Endothelial cell of umbilical vein (primary cell): ENCODE results near the gene GADD45GIP1. TPM values are rescaled to one million over a fixed set of nuclear protein-coding genes. Genes with fewer than 3 reads are reported as not detected.

ENCODE experiments used
- BruUV-seq: library from RNA; stranded (reverse); fragments of 400-500 nt; replicated peaks from 2 replicates; lab custom pipeline; 2021; lab: Mats Ljungman, UMichigan
- CTCF ChIA-PET: fragments of 300-600, 350-600 bp; sonication (Branson Sonifier 250); formaldehyde crosslinking; loops from one replicate; lab custom pipeline; 2021; ENCODE audit warnings: antibody characterized with exemption, inconsistent platforms; lab: Charles Lee
- POLR2A ChIA-PET: fragments of 300-600, 350-600 bp; sonication (Branson Sonifier 250); formaldehyde crosslinking; loops from one replicate; lab custom pipeline; 2021; ENCODE audit warnings: antibody characterized with exemption, inconsistent platforms; lab: Charles Lee
- DNase-seq: peaks from one replicate; pipeline ENCODE4 v3.0.0-alpha.2; 2011; ENCODE audit warnings: low read depth, low spot score
- FAIRE-seq: peaks from 2 replicates; lab custom pipeline; 2011; peaks lifted over from hg19 to GRCh38; lab: Jason Lieb, UNC
- H2AFZ ChIP-seq: 2 replicates; pipeline ENCODE4 v1.6.0; 2012; ENCODE audit warnings: low read depth, low read length, control low read depth, inconsistent platforms
- H3K27ac ChIP-seq: 2 replicates; pipeline ENCODE4 v1.5.1; 2011; ENCODE audit warnings: low read depth, mild to moderate bottlenecking, control low read depth, low read length, moderate library complexity; ENCODE audit not compliant: insufficient read depth
- H3K27me3 ChIP-seq, 2 experiments: 2 replicates each; pipeline versions ENCODE4 v1.6.0 to v1.6.1; 2011; ENCODE audit warnings: low read length in 2 of 2, mixed read lengths in 1 of 2; ENCODE audit not compliant: control insufficient read depth in 2 of 2, insufficient read depth in 2 of 2
- H3K36me3 ChIP-seq, 2 experiments: 2 replicates in 1 of 2; 3 replicates in 1 of 2; pipeline ENCODE4 v1.5.1; 2011; ENCODE audit warnings: low read length in 2 of 2, mild to moderate bottlenecking in 1 of 2, moderate library complexity in 1 of 2; ENCODE audit not compliant: control insufficient read depth in 2 of 2, insufficient read depth in 2 of 2; ENCODE audit errors: extremely low read depth in 1 of 2
- H3K4me1 ChIP-seq: 3 replicates; pipeline ENCODE4 v1.5.1; 2011; ENCODE audit warnings: mild to moderate bottlenecking, low read length; ENCODE audit not compliant: control insufficient read depth, insufficient read depth; ENCODE audit errors: extremely low read depth
- H3K4me2 ChIP-seq: 2 replicates; pipeline ENCODE4 v1.6.1; 2011; ENCODE audit warnings: low read length, control low read depth, mixed read lengths; ENCODE audit not compliant: insufficient read depth
- H3K4me3 ChIP-seq, 3 experiments: fragments of 200-600 bp in 1 of 3; sonication (generic), shearing (Covaris generic) in 1 of 3; replicated peaks in 1 of 3; 2 replicates each; pipeline ENCODE4 v1.5.1; 2011 to 2016; ENCODE audit warnings: control low read depth in 3 of 3, low read length in 3 of 3, mild to moderate bottlenecking in 2 of 3, inconsistent platforms in 1 of 3, low read depth in 1 of 3, moderate library complexity in 1 of 3; ENCODE audit not compliant: insufficient read depth in 1 of 3
- H3K79me2 ChIP-seq: 2 replicates; pipeline ENCODE4 v1.6.0; 2012; ENCODE audit warnings: low read length, inconsistent platforms; ENCODE audit not compliant: control insufficient read depth, insufficient read depth
- H3K9ac ChIP-seq: replicated peaks from 2 replicates; pipeline ENCODE3; 2011; ENCODE audit warnings: low read length, control low read depth; ENCODE audit not compliant: insufficient read depth; ENCODE audit errors: extremely low read depth
- H3K9me1 ChIP-seq: replicated peaks from 3 replicates; pipeline ENCODE4 v1.6.0; 2011; ENCODE audit warnings: mild to moderate bottlenecking, low read length; ENCODE audit not compliant: control insufficient read depth, insufficient read depth; ENCODE audit errors: extremely low read depth
- H3K9me3 ChIP-seq: replicated peaks from 2 replicates; pipeline ENCODE4 v1.5.1; 2012; ENCODE audit warnings: low read length, inconsistent platforms; ENCODE audit not compliant: control insufficient read depth, insufficient read depth
- H4K20me1 ChIP-seq: replicated peaks from 2 replicates; pipeline ENCODE3; 2011; ENCODE audit warnings: mild to moderate bottlenecking, low read length; ENCODE audit not compliant: control insufficient read depth, insufficient read depth; ENCODE audit errors: extremely low read depth
- EZH2 ChIP-seq: IDR thresholded peaks from 2 replicates; pipeline ENCODE4 v1.6.1; 2012; ENCODE audit warnings: borderline replicate concordance, low read depth, mild to moderate bottlenecking, moderate library complexity, low read length, inconsistent platforms; ENCODE audit not compliant: severe bottlenecking
- FOS ChIP-seq: IDR thresholded peaks from 2 replicates; pipeline ENCODE4 v1.6.1; 2011; ENCODE audit warnings: mild to moderate bottlenecking, low read length, moderate library complexity, borderline replicate concordance; ENCODE audit not compliant: insufficient read depth
- GATA2 ChIP-seq: IDR thresholded peaks from 2 replicates; pipeline ENCODE4 v1.7.0; 2011; ENCODE audit warnings: low read depth, mild to moderate bottlenecking, moderate library complexity, mixed read lengths, low read length; ENCODE audit not compliant: insufficient read length, insufficient read depth
- JUN ChIP-seq: IDR thresholded peaks from 2 replicates; pipeline ENCODE4 v1.6.1; 2011; ENCODE audit warnings: borderline replicate concordance, low read depth; ENCODE audit not compliant: insufficient read length, insufficient read depth
- MAX ChIP-seq: IDR thresholded peaks from 2 replicates; pipeline ENCODE4 v1.6.1; 2011; ENCODE audit not compliant: insufficient read depth, insufficient read length
- MYC ChIP-seq: IDR thresholded peaks from one replicate; pipeline ENCODE4 v1.6.1; 2011; ENCODE audit warnings: mild to moderate bottlenecking, low read depth, low read length
- POLR2A ChIP-seq: IDR thresholded peaks from 2 replicates; pipeline ENCODE4 v1.6.1; 2012; ENCODE audit warnings: low read depth, mild to moderate bottlenecking, control low read depth, low read length
- POLR2AphosphoS5 ChIP-seq: IDR thresholded peaks from 2 replicates; pipeline ENCODE4 v1.6.1; 2012; ENCODE audit warnings: low read depth, mild to moderate bottlenecking, control low read depth, low read length, moderate library complexity; ENCODE audit not compliant: insufficient read depth
- dilution Hi-C: fragments of 300-500 bp; cut with MboI; formaldehyde crosslinking; loops from one replicate; pipeline ENCODE4 v1.15.0; 2019; ENCODE audit warnings: low sequenced_read_pairs; ENCODE audit not compliant: extremely low pct_ligation_motif_present
- intact Hi-C: fragments of 100-400 bp; cut with micrococcal nuclease; formaldehyde crosslinking; loops from one replicate; pipeline ENCODE4 v1.10.0; 2022
- polyA plus RNA-seq, 4 experiments: library from polyadenylated mRNA; depleted of rRNA in 3 of 4; stranded (reverse) in 3 of 4; unstranded in 1 of 4; fragments of >200 nt; gene quantifications; 2 replicates each; pipeline versions ENCODE4 v1.2.1 to v1.2.3, GENCODE V29; 2011 to 2012; ENCODE audit warnings: missing spikeins in 1 of 4
- total RNA-seq: library from RNA; stranded (reverse); gene quantifications from 2 replicates; pipeline ENCODE4 v1.2.3, GENCODE V29; 2021
- TF ChIP-seq, protein P1 (sequence below), 2 donors: IDR thresholded peaks; 1 replicate in 1 of 2; 2 replicates in 1 of 2; pipeline ENCODE4 v1.5.1; 2011; ENCODE audit warnings: low read length in 2 of 2, mild to moderate bottlenecking in 2 of 2, moderate library complexity in 2 of 2, control low read depth in 1 of 2, inconsistent platforms in 1 of 2, low read depth in 1 of 2; ENCODE audit not compliant: insufficient read depth in 1 of 2; ENCODE audit errors: extremely low read depth in 1 of 2

GADD45GIP1 gene
- total and polyA plus RNA-seq, 2 donors (not counting 3 experiments of a cell fraction or from before 2014, with no cell fraction given): 32.8 to 38.3 TPM

- TF ChIP-seq JUN: no peak
- TF ChIP-seq POLR2AphosphoS5: no peak
- TF ChIP-seq, protein P1, sequence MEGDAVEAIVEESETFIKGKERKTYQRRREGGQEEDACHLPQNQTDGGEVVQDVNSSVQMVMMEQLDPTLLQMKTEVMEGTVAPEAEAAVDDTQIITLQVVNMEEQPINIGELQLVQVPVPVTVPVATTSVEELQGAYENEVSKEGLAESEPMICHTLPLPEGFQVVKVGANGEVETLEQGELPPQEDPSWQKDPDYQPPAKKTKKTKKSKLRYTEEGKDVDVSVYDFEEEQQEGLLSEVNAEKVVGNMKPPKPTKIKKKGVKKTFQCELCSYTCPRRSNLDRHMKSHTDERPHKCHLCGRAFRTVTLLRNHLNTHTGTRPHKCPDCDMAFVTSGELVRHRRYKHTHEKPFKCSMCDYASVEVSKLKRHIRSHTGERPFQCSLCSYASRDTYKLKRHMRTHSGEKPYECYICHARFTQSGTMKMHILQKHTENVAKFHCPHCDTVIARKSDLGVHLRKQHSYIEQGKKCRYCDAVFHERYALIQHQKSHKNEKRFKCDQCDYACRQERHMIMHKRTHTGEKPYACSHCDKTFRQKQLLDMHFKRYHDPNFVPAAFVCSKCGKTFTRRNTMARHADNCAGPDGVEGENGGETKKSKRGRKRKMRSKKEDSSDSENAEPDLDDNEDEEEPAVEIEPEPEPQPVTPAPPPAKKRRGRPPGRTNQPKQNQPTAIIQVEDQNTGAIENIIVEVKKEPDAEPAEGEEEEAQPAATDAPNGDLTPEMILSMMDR (IDR thresholded peaks at IDR 0.05; ENCODE audit: extremely low read depth in 1 of 2, insufficient read depth in 1 of 2, low read depth in 1 of 2, low read length in 2 of 2): no peak
- no peak for TF ChIP-seq MYC
- no peak for TF ChIP-seq GATA2
- TF ChIP-seq FOS: no peak
- TF ChIP-seq POLR2A: no peak
- no peak for TF ChIP-seq MAX
- TF ChIP-seq EZH2: no peak
- no peak for FAIRE-seq
- peak; percentile 31 for DNase-seq
- Histone ChIP-seq H3K4me3 (peak overlapping the region; percentile 2 to 85 (median 36)), H3K9ac (no peak overlapping the region), H3K4me2 (peak overlapping the region; percentile 18), H3K36me3 (peaks cover 0 to 3% of the 10 kb centered on the region in 2 experiments), H3K4me1 (peaks cover 5% of the 10 kb centered on the region), H2AFZ (peak overlapping the region; percentile 47), H3K9me1 (no peaks in the 10 kb centered on the region), H3K9me3 (no peaks in the 10 kb centered on the region), H4K20me1 (no peaks in the 10 kb centered on the region), H3K27me3 (no peaks in the 10 kb centered on the region), H3K27ac (no peak overlapping the region), H3K79me2 (no peaks in the 10 kb centered on the region)
- CTCF ChIA-PET: interaction anchor here (1.0 to 3.7 kb wide), 6 partner anchors 10 to 98 kb away, joined by 3 to 24 read pairs (median 4); no protein-coding TSS in a partner anchor
- dilution Hi-C loops (no loop called here), intact Hi-C loops (loop anchor here (1.0 to 2.0 kb wide), 2 partner anchors 17 to 66 kb away; no protein-coding TSS in a partner anchor)
- POLR2A ChIA-PET: no interaction called here
- no TSS peak for BruUV-seq
Measured at GRCh38 chr19:12995596-12996405, 38.8 kb upstream of the GADD45GIP1 start.
